Measurements from ENCODE around the gene PRIMA1. TPM values are rescaled to one million over a fixed set of nuclear protein-coding genes. Genes with fewer than 3 reads are reported as not detected.
A peak's percentile ranks its signal among the peaks of the same experiment; 100 is the strongest.

The PRIMA1 gene
- total and polyA plus RNA-seq, 2 experiments from 2014 or later, result 2.1 to 3.5 TPM

DNA sequence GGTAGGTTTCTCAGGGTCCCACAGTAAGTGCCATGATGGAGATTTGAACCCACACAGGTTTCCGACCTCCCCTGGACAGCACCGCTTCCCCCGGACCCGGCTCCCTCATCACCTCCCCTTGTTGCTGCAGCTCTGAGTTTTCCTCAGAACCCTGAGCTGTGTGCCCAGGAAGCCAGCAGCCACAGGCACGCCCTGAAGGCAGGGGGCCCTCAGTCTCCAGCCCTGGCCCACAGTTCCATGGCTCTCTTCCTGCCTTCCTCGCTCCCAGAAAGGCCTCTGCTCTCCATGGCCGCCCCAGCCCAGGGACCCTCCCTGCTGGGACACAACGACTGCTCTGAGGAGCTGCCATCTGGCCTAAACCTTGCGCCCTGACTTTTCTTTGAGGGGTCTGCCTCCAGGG lies 35.8 kb upstream of the PRIMA1 start:
- Histone ChIP-seq H3K36me3 (ENCODE audit: insufficient read depth) (no peaks in the 10 kb centered on the region), H3K79me2 (replicated peaks; ENCODE audit: insufficient read depth) (no peaks in the 10 kb centered on the region), H3K9me2 (ENCODE audit: insufficient read depth) (no peaks in the 10 kb centered on the region), H3K4me3 (no peak overlapping the region), H3K4me1 (ENCODE audit: insufficient read depth) (no peaks in the 10 kb centered on the region), H3F3A (replicated peaks; ENCODE audit: low read depth) (no peaks in the 10 kb centered on the region), H4K20me1 (replicated peaks; ENCODE audit: insufficient read depth) (no peaks in the 10 kb centered on the region), H3K27me3 (ENCODE audit: insufficient read depth) (no peaks in the 10 kb centered on the region), H3K4me2 (no peak overlapping the region), H2AFZ (no peak overlapping the region; the same call in 1 of the 2 replicates), H3K27ac (ENCODE audit: low read depth) (no peak overlapping the region)
- no peak overlapping the region for H3K27ac Mint-ChIP-seq
- H3K4me1 Mint-ChIP-seq, result no peaks in the 10 kb centered on the region; the same call in 2 of the 3 replicates
- no peaks in the 10 kb centered on the region; the same call in 1 of the 3 replicates for H3K9me3 Mint-ChIP-seq
- TF ChIP-seq NANOG (IDR thresholded peaks at IDR 0.05; ENCODE audit: borderline replicate concordance) (no peak), ZNF331 (CRISPR knock-in tag; IDR thresholded peaks at IDR 0.05; ENCODE audit: low read depth) (no peak), POLR2AphosphoS5 (IDR thresholded peaks at IDR 0.05; ENCODE audit: low read depth) (no peak), JUNB (IDR thresholded peaks at IDR 0.05; ENCODE audit: unreplicated experiment) (no peak), ZNF114 (CRISPR knock-in tag; IDR thresholded peaks at IDR 0.05) (no peak), CREB1 (CRISPR knock-in tag; IDR thresholded peaks at IDR 0.05; ENCODE audit: low read depth) (no peak)
- TF ChIP-seq, protein P1, sequence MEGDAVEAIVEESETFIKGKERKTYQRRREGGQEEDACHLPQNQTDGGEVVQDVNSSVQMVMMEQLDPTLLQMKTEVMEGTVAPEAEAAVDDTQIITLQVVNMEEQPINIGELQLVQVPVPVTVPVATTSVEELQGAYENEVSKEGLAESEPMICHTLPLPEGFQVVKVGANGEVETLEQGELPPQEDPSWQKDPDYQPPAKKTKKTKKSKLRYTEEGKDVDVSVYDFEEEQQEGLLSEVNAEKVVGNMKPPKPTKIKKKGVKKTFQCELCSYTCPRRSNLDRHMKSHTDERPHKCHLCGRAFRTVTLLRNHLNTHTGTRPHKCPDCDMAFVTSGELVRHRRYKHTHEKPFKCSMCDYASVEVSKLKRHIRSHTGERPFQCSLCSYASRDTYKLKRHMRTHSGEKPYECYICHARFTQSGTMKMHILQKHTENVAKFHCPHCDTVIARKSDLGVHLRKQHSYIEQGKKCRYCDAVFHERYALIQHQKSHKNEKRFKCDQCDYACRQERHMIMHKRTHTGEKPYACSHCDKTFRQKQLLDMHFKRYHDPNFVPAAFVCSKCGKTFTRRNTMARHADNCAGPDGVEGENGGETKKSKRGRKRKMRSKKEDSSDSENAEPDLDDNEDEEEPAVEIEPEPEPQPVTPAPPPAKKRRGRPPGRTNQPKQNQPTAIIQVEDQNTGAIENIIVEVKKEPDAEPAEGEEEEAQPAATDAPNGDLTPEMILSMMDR (conservative IDR thresholded peaks at IDR 0.05; ENCODE audit: low read depth in 2 of 2), result no peak
- DNase-seq (ENCODE audit: low spot score), result no peak
- H3K4me3 Mint-ChIP-seq, result no peak overlapping the region
- no peak; the same call in 1 of the 3 replicates for ATAC-seq
- no peaks in the 10 kb centered on the region; the same call in 2 of the 3 replicates for H3K36me3 Mint-ChIP-seq (ENCODE audit: low read depth)
- H3K27me3 Mint-ChIP-seq (ENCODE audit: insufficient read depth, low read depth, poor library complexity), result peaks cover 4% of the 10 kb centered on the region

DNA sequence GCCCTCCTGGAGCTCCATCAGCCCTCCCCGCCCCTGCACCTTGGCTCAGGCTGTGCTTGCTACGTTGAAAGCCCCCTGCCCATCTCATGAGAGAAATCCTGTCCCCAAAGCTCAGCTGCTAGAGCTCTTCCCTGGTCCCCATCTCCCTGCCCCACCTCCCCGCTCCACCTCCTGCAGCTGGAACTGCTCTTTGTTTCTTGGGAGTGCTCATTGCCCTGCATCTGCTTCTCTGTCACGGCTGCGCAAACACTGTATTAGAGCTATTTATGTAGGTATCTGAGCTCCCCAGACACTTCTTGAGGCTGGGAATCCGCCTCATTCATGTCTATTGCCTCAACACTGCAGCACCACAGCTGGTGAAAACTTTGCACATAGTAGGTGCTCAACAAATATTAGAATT lies 32.8 kb upstream of the PRIMA1 start:
- H3K27ac Mint-ChIP-seq, result no peak overlapping the region

More for the DNA sequence above, 32.8 kb upstream of the PRIMA1 start:
- H3K36me3 ChIP-seq (ENCODE audit: insufficient read depth), result no peaks in the 10 kb centered on the region
- Mint-ChIP-seq H3K36me3 (ENCODE audit: low read depth) (no peaks in the 10 kb centered on the region; the same call in 2 of the 3 replicates), H3K27me3 (ENCODE audit: insufficient read depth, low read depth, poor library complexity) (peaks cover 4% of the 10 kb centered on the region), H3K9me3 (peaks cover under 1% of the 10 kb centered on the region; the same call in 2 of the 3 replicates), H3K4me3 (no peak overlapping the region), H3K4me1 (no peaks in the 10 kb centered on the region; the same call in 2 of the 3 replicates)
- H2AFZ ChIP-seq, result 0 out of 2 replicates have a peak overlapping the region, but pooled peaks have one; percentile 59
- no peaks in the 10 kb centered on the region for H3K27me3 ChIP-seq (ENCODE audit: insufficient read depth)
- no peak overlapping the region for H3K27ac ChIP-seq (ENCODE audit: low read depth)
- H3K79me2 ChIP-seq (replicated peaks; ENCODE audit: insufficient read depth), result no peaks in the 10 kb centered on the region
- H3K4me1 ChIP-seq (ENCODE audit: insufficient read depth), result no peaks in the 10 kb centered on the region
- H3K4me3 ChIP-seq, result no peak overlapping the region
- TF ChIP-seq, protein P1 (conservative IDR thresholded peaks at IDR 0.05; ENCODE audit: low read depth in 2 of 2), result no peak
- no peak for TF ChIP-seq POLR2AphosphoS5 (IDR thresholded peaks at IDR 0.05; ENCODE audit: low read depth)
- DNase-seq (ENCODE audit: low spot score) (no peak), ATAC-seq (no peak)
- H3F3A ChIP-seq (replicated peaks; ENCODE audit: low read depth), result no peaks in the 10 kb centered on the region
- H3K4me2 ChIP-seq, result no peak overlapping the region
- no peaks in the 10 kb centered on the region for H4K20me1 ChIP-seq (replicated peaks; ENCODE audit: insufficient read depth)
- no peaks in the 10 kb centered on the region for H3K9me2 ChIP-seq (ENCODE audit: insufficient read depth)

Data from GM23338 (cell line).